ENCODE results near the gene SRP14.

The SRP14 gene

DNA sequence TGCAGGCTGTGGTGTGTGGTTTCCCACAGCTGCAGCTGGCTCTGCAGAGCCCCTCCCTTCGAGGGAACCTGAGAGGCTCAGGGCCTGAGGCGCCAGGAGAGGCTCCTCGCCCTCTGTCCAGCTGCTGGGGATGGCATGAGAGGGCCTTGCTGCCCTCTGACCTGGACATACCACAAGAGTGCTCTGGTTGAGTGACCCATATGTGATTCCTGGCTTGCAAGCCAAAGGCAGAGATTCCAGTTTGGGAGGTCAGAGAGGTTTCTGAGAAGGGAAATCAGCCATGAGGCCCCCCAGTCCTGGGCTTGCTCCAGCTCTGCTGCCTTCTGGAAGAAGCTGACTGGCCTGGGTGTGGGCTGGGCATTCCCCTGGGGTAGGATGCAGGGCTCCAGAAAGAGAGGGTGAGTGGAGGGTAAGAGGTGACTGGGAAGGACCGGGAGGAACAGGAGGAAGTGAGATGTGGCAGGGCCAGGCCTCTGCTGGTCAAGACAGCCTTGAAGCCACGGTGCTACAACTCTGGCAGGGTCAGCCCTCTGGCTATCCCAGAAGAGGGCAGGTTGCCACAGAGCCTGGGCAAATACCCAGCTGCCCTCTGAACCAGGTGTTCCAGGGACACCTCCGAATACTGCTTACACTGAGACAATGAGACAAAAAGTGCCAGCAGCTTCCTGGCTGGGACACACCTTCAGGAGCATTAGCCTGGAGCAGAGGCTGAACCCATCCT lies 16.0 kb upstream of the SRP14 start:
- no peak overlapping the region for H3K27ac ChIP-seq (ENCODE audit: low read depth, low read length)
- peaks cover 25% of the 10 kb centered on the region for H3K4me1 ChIP-seq (ENCODE audit: control insufficient read depth, insufficient read depth, low read length)
- no peaks in the 10 kb centered on the region for H3K36me3 ChIP-seq (ENCODE audit: control insufficient read depth, insufficient read depth, low read length)
- H3K9ac ChIP-seq (ENCODE audit: low read length) = no peak overlapping the region
- no peaks in the 10 kb centered on the region for H3K9me3 ChIP-seq (ENCODE audit: control insufficient read depth, insufficient read depth, low read depth, low read length)
- H3K4me3 ChIP-seq (ENCODE audit: low read depth, low read length) = no peak overlapping the region
- no peaks in the 10 kb centered on the region for H3K27me3 ChIP-seq (ENCODE audit: control insufficient read depth, insufficient read depth, low read length)

DNA sequence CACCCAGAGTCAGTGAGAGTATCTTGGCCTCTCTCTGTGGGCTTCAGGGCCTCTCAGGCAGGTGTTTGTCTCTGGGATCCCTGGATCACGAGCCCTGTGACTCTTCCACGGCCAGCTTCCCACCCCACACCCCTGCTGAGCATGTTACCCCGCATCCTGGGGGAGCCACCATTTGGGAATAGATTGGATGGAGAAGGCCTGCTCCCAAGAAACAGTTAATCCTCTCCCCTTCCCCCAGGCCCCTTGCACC lies 15.5 kb upstream of the SRP14 start:
- H3K27ac ChIP-seq (ENCODE audit: low read depth, low read length) = no peak overlapping the region

DNA sequence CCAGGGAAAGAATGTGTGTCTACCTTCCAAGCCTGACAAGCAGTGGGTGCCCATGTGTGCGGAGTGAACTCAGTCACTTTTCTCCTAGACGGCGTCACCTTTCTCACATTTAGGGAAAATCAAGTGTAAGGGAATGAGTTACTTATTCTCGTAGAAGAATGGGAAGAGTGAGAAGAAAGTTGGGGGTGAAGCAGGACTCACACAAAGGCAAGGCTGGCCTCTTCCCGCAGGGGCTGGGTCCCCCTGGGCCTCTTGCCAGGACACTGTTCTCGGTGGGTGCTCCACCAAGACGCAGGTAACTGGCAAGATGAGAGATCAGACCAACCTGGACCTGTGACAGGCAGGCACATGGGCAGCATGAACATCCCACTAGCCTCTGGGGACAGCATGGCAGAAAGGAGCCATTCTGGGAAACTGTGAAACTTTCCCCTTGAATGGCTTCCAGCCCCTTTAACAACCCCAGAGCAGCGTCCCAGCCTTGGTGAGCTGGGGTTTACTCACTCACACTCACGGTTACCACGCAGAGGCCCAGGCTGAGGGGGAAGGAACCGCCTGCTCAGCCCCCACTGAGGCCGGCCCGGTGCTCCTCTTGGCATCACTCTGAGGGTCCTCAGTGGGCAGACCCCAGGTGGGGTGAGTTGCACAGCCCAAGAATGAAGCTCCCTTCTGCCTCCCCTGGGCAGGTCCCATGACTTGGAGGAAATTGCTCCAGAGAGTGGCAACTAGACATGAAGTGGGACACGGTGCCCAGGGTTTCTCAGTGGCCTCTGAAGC lies 15.0 kb upstream of the SRP14 start:
- H3K27ac ChIP-seq (ENCODE audit: low read depth, low read length) = no peak overlapping the region
- no peaks in the 10 kb centered on the region for H3K36me3 ChIP-seq (ENCODE audit: control insufficient read depth, insufficient read depth, low read length)
- peaks cover 25% of the 10 kb centered on the region for H3K4me1 ChIP-seq (ENCODE audit: control insufficient read depth, insufficient read depth, low read length)
- no peak overlapping the region for H3K4me3 ChIP-seq (ENCODE audit: low read depth, low read length)
- no peaks in the 10 kb centered on the region for H3K9me3 ChIP-seq (ENCODE audit: control insufficient read depth, insufficient read depth, low read depth, low read length)
- no peak overlapping the region for H3K9ac ChIP-seq (ENCODE audit: low read length)
- H3K27me3 ChIP-seq (ENCODE audit: control insufficient read depth, insufficient read depth, low read length) = no peaks in the 10 kb centered on the region

More for the DNA sequence above, 15.5 kb upstream of the SRP14 start:
- no peak overlapping the region for H3K4me3 ChIP-seq (ENCODE audit: low read depth, low read length)
- H3K4me1 ChIP-seq (ENCODE audit: control insufficient read depth, insufficient read depth, low read length) = peaks cover 25% of the 10 kb centered on the region
- no peaks in the 10 kb centered on the region for H3K27me3 ChIP-seq (ENCODE audit: control insufficient read depth, insufficient read depth, low read length)
- no peaks in the 10 kb centered on the region for H3K9me3 ChIP-seq (ENCODE audit: control insufficient read depth, insufficient read depth, low read depth, low read length)
- H3K36me3 ChIP-seq (ENCODE audit: control insufficient read depth, insufficient read depth, low read length) = no peaks in the 10 kb centered on the region
- H3K9ac ChIP-seq (ENCODE audit: low read length) = no peak overlapping the region

DNA sequence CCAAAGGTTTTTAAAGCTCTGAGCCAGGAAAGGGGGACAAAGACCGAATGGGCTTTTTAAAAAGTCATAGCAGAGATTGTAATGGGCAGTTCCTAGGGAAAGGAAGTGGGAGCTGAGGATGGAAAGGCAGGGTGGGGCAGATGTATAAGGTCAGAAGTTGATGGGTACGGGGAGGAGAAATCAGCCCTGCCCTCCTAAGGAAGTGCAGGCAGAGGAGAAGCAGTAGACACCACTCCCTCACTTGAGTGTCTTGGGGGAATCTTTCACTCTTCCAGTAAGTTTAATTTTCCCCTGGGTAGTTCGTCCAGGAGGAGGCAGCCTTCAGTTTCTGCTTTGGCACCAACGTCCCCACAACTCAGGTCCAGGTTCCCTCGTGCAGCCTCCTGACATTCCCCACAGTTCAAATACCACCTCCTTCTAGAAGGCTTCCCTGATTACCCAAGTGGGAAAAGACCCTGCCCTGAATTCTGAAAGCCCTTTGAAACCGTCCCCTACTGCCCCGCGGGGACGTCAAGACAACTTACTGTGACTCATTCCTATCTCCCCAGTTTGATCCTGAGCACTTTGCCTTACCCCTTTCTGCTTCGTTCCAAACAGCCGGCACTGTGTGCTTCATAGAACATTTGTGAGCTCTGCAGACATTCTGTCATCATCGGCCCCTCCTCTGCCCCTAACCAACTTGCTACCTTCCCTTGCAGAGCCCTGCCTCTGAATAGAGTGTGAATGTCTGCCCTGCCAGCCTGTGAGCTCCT lies 14.3 kb upstream of the SRP14 start:
- H3K27me3 ChIP-seq (ENCODE audit: control insufficient read depth, insufficient read depth, low read length) = no peaks in the 10 kb centered on the region
- H3K9me3 ChIP-seq (ENCODE audit: control insufficient read depth, insufficient read depth, low read depth, low read length) = no peaks in the 10 kb centered on the region
- no peaks in the 10 kb centered on the region for H3K36me3 ChIP-seq (ENCODE audit: control insufficient read depth, insufficient read depth, low read length)
- H3K4me1 ChIP-seq (ENCODE audit: control insufficient read depth, insufficient read depth, low read length) = peaks cover 27% of the 10 kb centered on the region
- no peak overlapping the region for H3K9ac ChIP-seq (ENCODE audit: low read length)
- H3K27ac ChIP-seq (ENCODE audit: low read depth, low read length) = no peak overlapping the region
- H3K4me3 ChIP-seq (ENCODE audit: low read depth, low read length) = no peak overlapping the region

DNA sequence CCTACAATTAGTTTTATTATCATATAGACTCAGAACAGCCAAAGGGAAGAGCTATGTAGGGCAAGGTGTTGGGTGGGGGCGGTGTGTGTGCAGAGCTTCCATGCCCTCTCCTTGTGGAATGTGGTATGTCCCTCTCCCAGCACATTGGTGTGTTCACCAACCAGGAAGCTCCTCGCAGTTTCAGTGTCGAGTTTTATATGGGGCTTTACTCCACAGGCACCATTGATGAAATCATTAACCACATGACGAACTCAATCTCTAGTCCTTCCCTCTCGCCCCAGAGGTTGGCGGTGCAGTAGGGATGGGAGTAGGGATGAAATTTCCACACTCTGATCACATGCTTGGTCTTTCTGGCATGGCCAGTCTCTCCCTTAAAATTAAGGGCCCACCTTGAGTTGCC lies 13.6 kb upstream of the SRP14 start:
- Histone ChIP-seq H3K4me3 (ENCODE audit: low read depth, low read length) (no peak overlapping the region), H3K27ac (ENCODE audit: low read depth, low read length) (no peak overlapping the region), H3K27me3 (ENCODE audit: control insufficient read depth, insufficient read depth, low read length) (no peaks in the 10 kb centered on the region), H3K36me3 (ENCODE audit: control insufficient read depth, insufficient read depth, low read length) (no peaks in the 10 kb centered on the region), H3K9me3 (ENCODE audit: control insufficient read depth, insufficient read depth, low read depth, low read length) (no peaks in the 10 kb centered on the region), H3K9ac (ENCODE audit: low read length) (no peak overlapping the region), H3K4me1 (ENCODE audit: control insufficient read depth, insufficient read depth, low read length) (peaks cover 33% of the 10 kb centered on the region)

DNA sequence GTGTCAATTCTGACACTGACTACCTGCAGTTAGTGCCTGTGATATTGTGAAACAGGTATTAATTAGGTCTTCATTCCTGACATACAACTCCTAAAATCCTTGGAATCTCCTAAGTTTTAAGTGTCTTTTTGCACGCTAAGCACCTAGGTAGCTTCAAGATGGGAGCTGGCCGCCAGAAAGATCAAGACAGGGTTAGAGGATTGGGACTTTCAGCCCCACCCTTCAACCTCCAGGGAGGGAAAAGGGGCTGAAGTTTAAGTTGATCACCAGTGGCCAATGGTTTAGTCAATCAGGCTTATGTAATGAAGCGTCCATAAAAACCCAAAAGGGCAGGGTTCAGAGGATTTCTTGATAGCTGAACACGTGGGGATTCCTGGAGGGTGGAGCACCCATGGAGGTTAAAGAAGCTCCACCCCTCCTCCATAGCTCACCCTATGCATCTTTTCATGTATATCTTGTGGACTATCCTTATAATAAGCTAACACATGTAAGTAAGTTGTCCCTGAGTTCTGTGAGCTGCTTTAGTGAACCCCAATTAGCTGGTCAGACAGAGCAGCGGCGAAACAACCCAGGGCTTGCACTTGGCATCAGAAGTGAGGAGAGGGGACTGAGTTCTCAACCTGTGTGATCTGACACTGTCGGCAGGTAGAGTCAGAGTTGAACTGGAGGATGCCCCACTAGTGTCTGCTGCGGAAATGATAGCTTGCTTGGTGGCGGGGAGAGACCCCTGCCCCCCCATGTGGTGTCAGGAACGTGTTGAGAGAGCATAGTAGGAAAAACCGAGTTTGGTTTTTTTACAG lies 12.8 kb upstream of the SRP14 start:
- H3K4me3 ChIP-seq (ENCODE audit: low read depth, low read length) = no peak overlapping the region
- no peaks in the 10 kb centered on the region for H3K36me3 ChIP-seq (ENCODE audit: control insufficient read depth, insufficient read depth, low read length)
- H3K27me3 ChIP-seq (ENCODE audit: control insufficient read depth, insufficient read depth, low read length) = no peaks in the 10 kb centered on the region
- H3K27ac ChIP-seq (ENCODE audit: low read depth, low read length) = no peak overlapping the region
- no peaks in the 10 kb centered on the region for H3K9me3 ChIP-seq (ENCODE audit: control insufficient read depth, insufficient read depth, low read depth, low read length)
- no peak overlapping the region for H3K9ac ChIP-seq (ENCODE audit: low read length)
- peaks cover 41% of the 10 kb centered on the region for H3K4me1 ChIP-seq (ENCODE audit: control insufficient read depth, insufficient read depth, low read length)

DNA sequence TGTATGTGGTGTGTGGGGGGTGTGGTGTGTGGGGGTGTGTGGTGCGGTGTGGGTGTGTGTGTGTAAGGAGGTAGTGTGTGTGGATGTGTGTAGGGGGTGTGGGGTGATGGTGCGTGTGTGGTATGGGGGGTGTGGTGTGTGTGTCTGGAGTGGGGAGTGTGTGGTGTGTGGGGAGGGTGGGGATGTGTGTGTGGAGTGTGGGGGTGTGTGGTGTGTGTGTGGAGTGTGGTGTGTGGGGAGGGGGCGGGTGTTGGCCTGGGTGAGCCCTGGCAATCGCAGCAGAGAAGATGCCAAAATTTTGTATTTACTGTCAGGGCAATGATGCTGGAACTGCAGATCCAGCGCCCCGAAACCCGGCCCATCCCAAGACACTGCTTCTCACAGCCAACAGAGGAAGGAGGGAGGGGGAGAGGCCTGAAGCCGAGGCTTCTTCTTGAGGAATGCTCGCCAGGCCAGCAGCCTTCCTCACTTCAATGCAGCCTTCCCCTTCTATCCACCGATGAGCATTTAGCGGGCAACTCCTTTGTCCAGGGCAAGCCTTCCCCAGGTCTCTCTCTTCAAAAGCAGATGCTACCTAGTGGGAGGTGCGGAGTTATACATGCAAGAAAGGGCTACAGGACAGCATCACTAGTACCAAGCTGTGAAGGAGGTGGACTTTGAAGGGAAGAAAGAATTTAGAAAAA lies 11.9 kb upstream of the SRP14 start:
- Histone ChIP-seq H3K4me1 (ENCODE audit: control insufficient read depth, insufficient read depth, low read length) (peaks cover 43% of the 10 kb centered on the region), H3K9ac (ENCODE audit: low read length) (no peak overlapping the region), H3K36me3 (ENCODE audit: control insufficient read depth, insufficient read depth, low read length) (no peaks in the 10 kb centered on the region), H3K4me3 (ENCODE audit: low read depth, low read length) (no peak overlapping the region), H3K27me3 (ENCODE audit: control insufficient read depth, insufficient read depth, low read length) (no peaks in the 10 kb centered on the region), H3K9me3 (ENCODE audit: control insufficient read depth, insufficient read depth, low read depth, low read length) (no peaks in the 10 kb centered on the region), H3K27ac (ENCODE audit: low read depth, low read length) (no peak overlapping the region)

DNA sequence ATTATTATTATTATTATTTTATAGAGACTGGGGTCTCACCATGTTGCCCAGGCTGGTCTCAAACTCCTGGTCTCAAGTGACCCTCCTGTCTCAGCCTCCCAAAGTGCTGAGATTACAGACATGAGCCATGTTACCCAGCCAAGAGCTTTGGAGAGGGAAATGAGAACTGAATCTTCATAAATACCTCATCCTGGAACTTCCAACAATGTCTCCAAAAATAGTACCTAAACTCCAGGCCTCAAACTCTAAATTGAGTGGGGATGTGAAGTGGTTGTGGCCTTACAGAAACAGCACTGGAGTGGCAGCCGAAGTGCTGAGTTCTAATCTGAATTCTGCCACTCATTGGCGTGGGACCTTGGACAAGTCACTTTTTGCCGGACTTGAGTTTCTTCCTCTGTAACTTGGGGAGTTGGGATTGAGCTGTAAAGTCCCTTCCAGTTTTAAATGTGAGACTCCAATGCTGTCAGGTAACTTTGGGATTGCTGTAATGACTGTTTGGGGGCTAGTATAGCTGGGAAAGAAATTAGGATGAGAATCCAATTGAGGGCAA lies 10.0 kb upstream of the SRP14 start:
- no peak overlapping the region for H3K27ac ChIP-seq (ENCODE audit: low read depth, low read length)

DNA sequence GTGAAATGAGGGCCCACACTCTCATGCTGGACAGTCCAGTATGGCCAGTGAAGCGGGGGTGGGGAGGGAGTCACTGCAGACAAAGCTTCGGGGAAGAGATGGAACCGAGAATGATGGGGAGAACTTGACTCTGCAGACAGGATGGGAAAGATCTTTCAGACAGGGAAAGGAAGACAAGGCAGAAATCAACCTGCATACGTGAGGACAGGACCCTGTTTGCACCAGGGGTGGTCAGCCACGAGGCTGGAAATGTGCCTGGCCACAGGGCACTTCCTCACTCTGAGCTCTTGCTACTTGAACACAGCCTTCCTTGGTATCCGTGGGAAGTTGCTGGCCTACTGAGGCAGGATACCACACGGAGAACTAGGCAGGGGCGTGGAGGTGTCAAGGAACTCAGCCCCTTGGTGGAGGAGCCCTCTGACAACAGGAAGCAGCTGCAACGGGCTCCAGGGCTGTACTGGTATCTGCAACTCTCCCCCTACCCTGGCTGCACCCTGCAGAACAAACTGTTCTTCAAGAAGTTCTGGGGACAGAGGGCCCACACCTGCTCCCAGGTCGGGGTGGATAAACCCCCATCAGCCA lies 9.3 kb upstream of the SRP14 start:
- Histone ChIP-seq H3K36me3 (ENCODE audit: control insufficient read depth, insufficient read depth, low read length) (no peaks in the 10 kb centered on the region), H3K27ac (ENCODE audit: low read depth, low read length) (no peak overlapping the region), H3K27me3 (ENCODE audit: control insufficient read depth, insufficient read depth, low read length) (no peaks in the 10 kb centered on the region), H3K9me3 (ENCODE audit: control insufficient read depth, insufficient read depth, low read depth, low read length) (no peaks in the 10 kb centered on the region), H3K4me1 (ENCODE audit: control insufficient read depth, insufficient read depth, low read length) (peaks cover 41% of the 10 kb centered on the region), H3K4me3 (ENCODE audit: low read depth, low read length) (no peak overlapping the region), H3K9ac (ENCODE audit: low read length) (no peak overlapping the region)

More for the DNA sequence above, 10.0 kb upstream of the SRP14 start:
- no peaks in the 10 kb centered on the region for H3K9me3 ChIP-seq (ENCODE audit: control insufficient read depth, insufficient read depth, low read depth, low read length)
- no peak overlapping the region for H3K4me3 ChIP-seq (ENCODE audit: low read depth, low read length)
- H3K36me3 ChIP-seq (ENCODE audit: control insufficient read depth, insufficient read depth, low read length) = no peaks in the 10 kb centered on the region
- peaks cover 41% of the 10 kb centered on the region for H3K4me1 ChIP-seq (ENCODE audit: control insufficient read depth, insufficient read depth, low read length)
- no peaks in the 10 kb centered on the region for H3K27me3 ChIP-seq (ENCODE audit: control insufficient read depth, insufficient read depth, low read length)
- H3K9ac ChIP-seq (ENCODE audit: low read length) = no peak overlapping the region
